HepG2 (cell line): ENCODE results near the gene ANKRD11. TPM values are rescaled to one million over a fixed set of nuclear protein-coding genes. Genes with fewer than 3 reads are reported as not detected.

Experiments used
- BCLAF1 ChIP-seq: fragments of 450-650 bp; IDR thresholded peaks from 2 replicates; pipeline ENCODE4 v1.6.1; 2017; ENCODE audit warnings: mild to moderate bottlenecking
- GATAD2A ChIP-seq: IDR thresholded peaks from 2 replicates; pipeline ENCODE4 v1.6.1; 2016
- PAXIP1 ChIP-seq: sonication (generic); formaldehyde crosslinking; conservative IDR thresholded peaks from 2 replicates; pipeline ENCODE4 v1.4.0; 2020; ENCODE audit warnings: mild to moderate bottlenecking, missing genetic modification reagents, moderate library complexity
- REXO4 ChIP-seq: sonication (generic); formaldehyde crosslinking; IDR thresholded peaks from 2 replicates; pipeline ENCODE4 v1.8.0; 2022; ENCODE audit warnings: missing genetic modification reagents, mild to moderate bottlenecking, borderline replicate concordance
- ZKSCAN8 ChIP-seq: IDR thresholded peaks from 2 replicates; pipeline ENCODE4 v1.6.1; 2016; ENCODE audit warnings: borderline replicate concordance, missing genetic modification reagents, missing compliant biosample characterization
- ZNF235 ChIP-seq: sonication (generic); formaldehyde crosslinking; IDR thresholded peaks from 2 replicates; pipeline ENCODE4 v1.8.1; 2023; ENCODE audit warnings: mild to moderate bottlenecking, missing genetic modification reagents, borderline replicate concordance
- ZNF660 ChIP-seq: sonication (generic); formaldehyde crosslinking; IDR thresholded peaks from 2 replicates; pipeline ENCODE4 v1.5.1; 2020; ENCODE audit warnings: mild to moderate bottlenecking, low read depth, missing genetic modification reagents, borderline replicate concordance
- ZNF790 ChIP-seq: sonication (generic); formaldehyde crosslinking; IDR thresholded peaks from 2 replicates; pipeline ENCODE4 v1.8.0; 2022; ENCODE audit warnings: missing genetic modification reagents, mild to moderate bottlenecking, borderline replicate concordance
- polyA plus RNA-seq, 8 experiments: library from polyadenylated mRNA; depleted of rRNA in 3 of 8; stranded (reverse) in 7 of 8; unstranded in 1 of 8; fragments of >200 nt; fragmentation: Illumina TruSeq in 4 of 8; extraction: Trizol in 4 of 8; gene quantifications; 2 replicates each; pipeline versions ENCODE4 v1.2.1 to v1.2.3, GENCODE V29; 2011 to 2016; ENCODE audit warnings: low read depth in 4 of 8, missing spikeins in 1 of 8, mixed read lengths in 1 of 8; ENCODE audit not compliant: insufficient read depth in 1 of 8
- total RNA-seq, 5 experiments: library from RNA; depleted of rRNA; stranded (reverse); fragments of >200 nt; fragmentation: Illumina TruSeq; extraction: Trizol; gene quantifications; 2 replicates each; pipeline ENCODE4 v1.2.3, GENCODE V29; 2016; ENCODE audit warnings: low read depth in 1 of 5
- TF ChIP-seq, protein P1 (sequence below): sonication (generic); formaldehyde crosslinking; IDR thresholded peaks from 2 replicates; pipeline ENCODE4 v1.5.1; 2020; ENCODE audit warnings: missing genetic modification reagents, mild to moderate bottlenecking, borderline replicate concordance
- TF ChIP-seq, protein P2 (sequence below): sonication (generic); formaldehyde crosslinking; IDR thresholded peaks from 2 replicates; pipeline ENCODE4 v1.5.0; 2020; ENCODE audit warnings: missing genetic modification reagents, mild to moderate bottlenecking, borderline replicate concordance
- TF ChIP-seq, protein P3 (sequence below): IDR thresholded peaks from 2 replicates; pipeline ENCODE4 v1.6.1; 2016; ENCODE audit warnings: low read depth, missing genetic modification reagents, missing compliant biosample characterization

Gene ANKRD11
- total and polyA plus RNA-seq, 2 of the 13 experiments (the other 11 are each of a cell fraction or from before 2014, with no cell fraction given), result 21.4 to 38.4 TPM

DNA sequence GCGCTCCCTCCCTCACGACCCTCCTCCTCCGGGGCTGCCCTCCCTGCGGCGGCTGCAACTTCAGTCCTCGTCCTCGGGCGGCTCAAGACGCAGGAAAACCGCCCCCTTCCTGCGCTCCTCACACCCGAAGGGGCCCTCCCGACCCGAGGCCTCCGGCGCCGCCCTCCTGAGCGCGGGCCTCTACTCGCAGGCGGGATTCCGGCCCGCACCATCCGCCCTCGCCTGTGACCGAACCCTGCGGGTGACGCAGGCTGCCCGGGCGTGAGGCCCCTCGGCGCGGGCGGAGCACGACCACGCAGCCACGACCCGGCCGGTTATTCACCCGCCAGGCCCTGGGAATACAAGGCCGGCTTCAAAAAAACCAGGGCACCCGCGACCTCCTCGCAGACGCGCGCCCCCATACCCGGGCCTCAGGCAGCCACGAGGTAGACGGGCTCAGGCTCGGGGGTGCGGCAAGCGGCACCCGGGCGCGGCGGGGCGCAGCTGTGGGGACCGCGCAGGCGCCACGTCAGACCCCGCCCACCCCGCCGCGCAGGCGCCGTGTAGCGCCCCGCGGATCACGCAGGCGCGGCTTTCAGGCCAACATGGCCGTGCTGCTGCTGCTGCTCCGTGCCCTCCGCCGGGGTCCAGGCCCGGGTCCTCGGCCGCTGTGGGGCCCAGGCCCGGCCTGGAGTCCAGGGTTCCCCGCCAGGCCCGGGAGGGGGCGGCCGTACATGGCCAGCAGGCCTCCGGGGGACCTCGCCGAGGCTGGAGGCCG, 17.7 kb upstream of the ANKRD11 start, which contains the start of gene SPG7 (continued):
- 0 out of 2 replicates have a peak, but pooled peaks have one; percentile 1 for TF ChIP-seq PAXIP1 (CRISPR knock-in tag)
- TF ChIP-seq ZKSCAN8 (CRISPR knock-in tag), result peak; percentile 58
- TF ChIP-seq, protein P1, sequence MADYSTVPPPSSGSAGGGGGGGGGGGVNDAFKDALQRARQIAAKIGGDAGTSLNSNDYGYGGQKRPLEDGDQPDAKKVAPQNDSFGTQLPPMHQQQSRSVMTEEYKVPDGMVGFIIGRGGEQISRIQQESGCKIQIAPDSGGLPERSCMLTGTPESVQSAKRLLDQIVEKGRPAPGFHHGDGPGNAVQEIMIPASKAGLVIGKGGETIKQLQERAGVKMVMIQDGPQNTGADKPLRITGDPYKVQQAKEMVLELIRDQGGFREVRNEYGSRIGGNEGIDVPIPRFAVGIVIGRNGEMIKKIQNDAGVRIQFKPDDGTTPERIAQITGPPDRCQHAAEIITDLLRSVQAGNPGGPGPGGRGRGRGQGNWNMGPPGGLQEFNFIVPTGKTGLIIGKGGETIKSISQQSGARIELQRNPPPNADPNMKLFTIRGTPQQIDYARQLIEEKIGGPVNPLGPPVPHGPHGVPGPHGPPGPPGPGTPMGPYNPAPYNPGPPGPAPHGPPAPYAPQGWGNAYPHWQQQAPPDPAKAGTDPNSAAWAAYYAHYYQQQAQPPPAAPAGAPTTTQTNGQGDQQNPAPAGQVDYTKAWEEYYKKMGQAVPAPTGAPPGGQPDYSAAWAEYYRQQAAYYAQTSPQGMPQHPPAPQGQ, result no peak
- TF ChIP-seq ZNF790 (CRISPR knock-in tag), result 0 out of 2 replicates have a peak, but pooled peaks have one; percentile 7
- peak; percentile 69; the same call in 1 of the 2 replicates for TF ChIP-seq ZNF235 (CRISPR knock-in tag)
- TF ChIP-seq, protein P2, sequence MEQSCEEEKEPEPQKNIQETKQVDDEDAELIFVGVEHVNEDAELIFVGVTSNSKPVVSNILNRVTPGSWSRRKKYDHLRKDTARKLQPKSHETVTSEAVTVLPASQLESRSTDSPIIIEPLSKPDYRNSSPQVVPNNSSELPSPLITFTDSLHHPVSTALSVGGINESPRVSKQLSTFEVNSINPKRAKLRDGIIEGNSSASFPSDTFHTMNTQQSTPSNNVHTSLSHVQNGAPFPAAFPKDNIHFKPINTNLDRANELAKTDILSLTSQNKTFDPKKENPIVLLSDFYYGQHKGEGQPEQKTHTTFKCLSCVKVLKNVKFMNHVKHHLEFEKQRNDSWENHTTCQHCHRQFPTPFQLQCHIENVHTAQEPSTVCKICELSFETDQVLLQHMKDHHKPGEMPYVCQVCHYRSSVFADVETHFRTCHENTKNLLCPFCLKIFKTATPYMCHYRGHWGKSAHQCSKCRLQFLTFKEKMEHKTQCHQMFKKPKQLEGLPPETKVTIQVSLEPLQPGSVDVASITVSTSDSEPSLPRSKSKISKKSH (CRISPR knock-in tag), result peak; percentile 55; the same call in 1 of the 2 replicates
- no peak; the same call in none of the 2 replicates for TF ChIP-seq GATAD2A (CRISPR knock-in tag)
- TF ChIP-seq BCLAF1, result no peak
- TF ChIP-seq, protein P3, sequence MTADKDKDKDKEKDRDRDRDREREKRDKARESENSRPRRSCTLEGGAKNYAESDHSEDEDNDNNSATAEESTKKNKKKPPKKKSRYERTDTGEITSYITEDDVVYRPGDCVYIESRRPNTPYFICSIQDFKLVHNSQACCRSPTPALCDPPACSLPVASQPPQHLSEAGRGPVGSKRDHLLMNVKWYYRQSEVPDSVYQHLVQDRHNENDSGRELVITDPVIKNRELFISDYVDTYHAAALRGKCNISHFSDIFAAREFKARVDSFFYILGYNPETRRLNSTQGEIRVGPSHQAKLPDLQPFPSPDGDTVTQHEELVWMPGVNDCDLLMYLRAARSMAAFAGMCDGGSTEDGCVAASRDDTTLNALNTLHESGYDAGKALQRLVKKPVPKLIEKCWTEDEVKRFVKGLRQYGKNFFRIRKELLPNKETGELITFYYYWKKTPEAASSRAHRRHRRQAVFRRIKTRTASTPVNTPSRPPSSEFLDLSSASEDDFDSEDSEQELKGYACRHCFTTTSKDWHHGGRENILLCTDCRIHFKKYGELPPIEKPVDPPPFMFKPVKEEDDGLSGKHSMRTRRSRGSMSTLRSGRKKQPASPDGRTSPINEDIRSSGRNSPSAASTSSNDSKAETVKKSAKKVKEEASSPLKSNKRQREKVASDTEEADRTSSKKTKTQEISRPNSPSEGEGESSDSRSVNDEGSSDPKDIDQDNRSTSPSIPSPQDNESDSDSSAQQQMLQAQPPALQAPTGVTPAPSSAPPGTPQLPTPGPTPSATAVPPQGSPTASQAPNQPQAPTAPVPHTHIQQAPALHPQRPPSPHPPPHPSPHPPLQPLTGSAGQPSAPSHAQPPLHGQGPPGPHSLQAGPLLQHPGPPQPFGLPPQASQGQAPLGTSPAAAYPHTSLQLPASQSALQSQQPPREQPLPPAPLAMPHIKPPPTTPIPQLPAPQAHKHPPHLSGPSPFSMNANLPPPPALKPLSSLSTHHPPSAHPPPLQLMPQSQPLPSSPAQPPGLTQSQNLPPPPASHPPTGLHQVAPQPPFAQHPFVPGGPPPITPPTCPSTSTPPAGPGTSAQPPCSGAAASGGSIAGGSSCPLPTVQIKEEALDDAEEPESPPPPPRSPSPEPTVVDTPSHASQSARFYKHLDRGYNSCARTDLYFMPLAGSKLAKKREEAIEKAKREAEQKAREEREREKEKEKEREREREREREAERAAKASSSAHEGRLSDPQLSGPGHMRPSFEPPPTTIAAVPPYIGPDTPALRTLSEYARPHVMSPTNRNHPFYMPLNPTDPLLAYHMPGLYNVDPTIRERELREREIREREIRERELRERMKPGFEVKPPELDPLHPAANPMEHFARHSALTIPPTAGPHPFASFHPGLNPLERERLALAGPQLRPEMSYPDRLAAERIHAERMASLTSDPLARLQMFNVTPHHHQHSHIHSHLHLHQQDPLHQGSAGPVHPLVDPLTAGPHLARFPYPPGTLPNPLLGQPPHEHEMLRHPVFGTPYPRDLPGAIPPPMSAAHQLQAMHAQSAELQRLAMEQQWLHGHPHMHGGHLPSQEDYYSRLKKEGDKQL, result no peak; the same call in 1 of the 2 replicates
- TF ChIP-seq REXO4 (CRISPR knock-in tag), result peak; percentile 68; the same call in 1 of the 2 replicates
- TF ChIP-seq ZNF660 (CRISPR knock-in tag), result no peak
